H9 (cell line): ENCODE data around the gene SAT2. TPM values are rescaled to one million over a fixed set of nuclear protein-coding genes. Genes with fewer than 3 reads are reported as not detected.

Experiments used
- DNase-seq: peaks from one replicate; pipeline ENCODE4 v3.0.0-alpha.2; 2017
- H2AFZ ChIP-seq: one replicate; pipeline ENCODE4 v1.6.1; 2013; ENCODE audit warnings: mild to moderate bottlenecking, low read length, control low read depth, moderate library complexity
- H2AK5ac ChIP-seq: 2 replicates; pipeline ENCODE4 v1.6.1; 2013; ENCODE audit warnings: low read length, control low read depth, mixed read lengths; ENCODE audit not compliant: insufficient read length
- H2BK120ac ChIP-seq: one replicate; pipeline ENCODE4 v1.6.1; 2013; ENCODE audit warnings: low read depth, mild to moderate bottlenecking, low read length, control low read depth, inconsistent platforms; ENCODE audit not compliant: poor library complexity, severe bottlenecking
- H2BK12ac ChIP-seq: 2 replicates; pipeline ENCODE4 v1.6.1; 2013; ENCODE audit warnings: low read length, control low read depth, mixed read lengths, low read depth; ENCODE audit not compliant: insufficient read length
- H2BK15ac ChIP-seq: 2 replicates; pipeline ENCODE4 v1.6.1; 2013; ENCODE audit warnings: low read depth, low read length, control low read depth
- H2BK20ac ChIP-seq: one replicate; pipeline ENCODE4 v1.6.1; 2013; ENCODE audit warnings: low read depth, mild to moderate bottlenecking, low read length, control low read depth, inconsistent platforms; ENCODE audit not compliant: poor library complexity, severe bottlenecking
- H2BK5ac ChIP-seq: 2 replicates; pipeline ENCODE4 v1.6.1; 2013; ENCODE audit warnings: low read length, control low read depth, mixed read lengths; ENCODE audit not compliant: insufficient read length
- H3K14ac ChIP-seq: 2 replicates; pipeline ENCODE4 v1.6.1; 2013; ENCODE audit warnings: low read length, control low read depth; ENCODE audit not compliant: insufficient read depth
- H3K18ac ChIP-seq: 2 replicates; pipeline ENCODE4 v1.6.1; 2013; ENCODE audit warnings: low read depth, mild to moderate bottlenecking, mixed read lengths, low read length, control low read depth; ENCODE audit not compliant: insufficient read length
- H3K23ac ChIP-seq: 2 replicates; pipeline ENCODE4 v1.6.1; 2013; ENCODE audit warnings: low read length, control low read depth, mixed read lengths, low read depth; ENCODE audit not compliant: insufficient read length
- H3K23me2 ChIP-seq: 2 replicates; pipeline ENCODE4 v1.6.1; 2013; ENCODE audit warnings: low read depth, mild to moderate bottlenecking, mixed read lengths, low read length, control low read depth; ENCODE audit not compliant: insufficient read length, poor library complexity, severe bottlenecking
- H3K27ac ChIP-seq: 2 replicates; pipeline ENCODE4 v1.5.1; 2013; ENCODE audit warnings: low read length, control low read depth, mixed read lengths, low read depth; ENCODE audit not compliant: insufficient read length
- H3K27me3 ChIP-seq: 2 replicates; pipeline ENCODE4 v1.6.1; 2013; ENCODE audit warnings: low read length, control low read depth, inconsistent platforms; ENCODE audit not compliant: insufficient read depth
- H3K4ac ChIP-seq: 2 replicates; pipeline ENCODE4 v1.6.1; 2013; ENCODE audit warnings: low read depth, mild to moderate bottlenecking, control low read depth, inconsistent platforms, low read length, moderate library complexity
- H3K4me1 ChIP-seq: 2 replicates; pipeline ENCODE4 v1.6.1; 2013; ENCODE audit warnings: low read length, control low read depth, inconsistent platforms; ENCODE audit not compliant: insufficient read depth
- H3K4me2 ChIP-seq: 2 replicates; pipeline ENCODE4 v1.6.1; 2013; ENCODE audit warnings: low read length, control low read depth, mixed read lengths; ENCODE audit not compliant: insufficient read length, insufficient read depth
- H3K56ac ChIP-seq: 2 replicates; pipeline ENCODE4 v1.6.1; 2013; ENCODE audit warnings: low read depth, mild to moderate bottlenecking, mixed read lengths, low read length, control low read depth; ENCODE audit not compliant: insufficient read length
- H3K79me1 ChIP-seq: 2 replicates; pipeline ENCODE4 v1.6.1; 2013; ENCODE audit warnings: low read depth, mild to moderate bottlenecking, moderate library complexity, low read length, control low read depth, inconsistent platforms; ENCODE audit not compliant: insufficient read depth, poor library complexity, severe bottlenecking
- H3K79me2 ChIP-seq: 2 replicates; pipeline ENCODE4 v1.6.1; 2013; ENCODE audit warnings: low read length, control low read depth, inconsistent platforms; ENCODE audit not compliant: insufficient read depth
- H3K9ac ChIP-seq: 2 replicates; pipeline ENCODE4 v1.6.1; 2013; ENCODE audit warnings: low read length, control low read depth, mixed read lengths; ENCODE audit not compliant: insufficient read length; ENCODE audit errors: extremely low read depth
- H3K9me3 ChIP-seq: one replicate; pipeline ENCODE4 v1.6.1; 2013; ENCODE audit warnings: low read depth, low read length, inconsistent platforms; ENCODE audit not compliant: control insufficient read depth
- H3T11ph ChIP-seq: one replicate; pipeline ENCODE4 v1.6.1; 2013; ENCODE audit warnings: mild to moderate bottlenecking, low read length, control low read depth, inconsistent platforms
- H4K20me1 ChIP-seq: one replicate; pipeline ENCODE4 v1.6.1; 2013; ENCODE audit not compliant: control insufficient read depth, insufficient read length, insufficient read depth
- H4K5ac ChIP-seq: 2 replicates; pipeline ENCODE4 v1.6.1; 2013; ENCODE audit warnings: low read depth, mild to moderate bottlenecking, mixed read lengths, low read length, control low read depth; ENCODE audit not compliant: insufficient read length
- H4K8ac ChIP-seq: replicated peaks from 2 replicates; pipeline ENCODE4 v1.6.1; 2013; ENCODE audit warnings: low read length, control low read depth, mixed read lengths, low read depth; ENCODE audit not compliant: insufficient read length
- H4K91ac ChIP-seq: 2 replicates; pipeline ENCODE4 v1.6.1; 2013; ENCODE audit warnings: low read depth, mild to moderate bottlenecking, moderate library complexity, mixed read lengths, low read length, control low read depth; ENCODE audit not compliant: insufficient read length
- H3K27ac Mint-ChIP-seq, 3 experiments: 2 replicates in 2 of 3; 3 replicates in 1 of 3; pipeline ENCODE4 v1.8.0; 2020 to 2021; ENCODE audit warnings: mixed read lengths in 3 of 3, mild to moderate bottlenecking in 1 of 3, moderate library complexity in 1 of 3
- H3K27me3 Mint-ChIP-seq: 2 replicates; pipeline ENCODE4 v1.8.0; 2021; ENCODE audit warnings: low read depth, mild to moderate bottlenecking, moderate library complexity, mixed read lengths
- H3K36me3 Mint-ChIP-seq, 3 experiments: 2 replicates in 2 of 3; 3 replicates in 1 of 3; pipeline ENCODE4 v1.8.0; 2020 to 2021; ENCODE audit warnings: low read depth in 3 of 3, mixed read lengths in 3 of 3; ENCODE audit not compliant: insufficient read depth in 1 of 3
- H3K4me1 Mint-ChIP-seq, 2 experiments: 2 replicates each; pipeline ENCODE4 v1.8.0; 2020; ENCODE audit warnings: mixed read lengths in 2 of 2
- H3K4me3 Mint-ChIP-seq, 2 experiments: 2 replicates in 1 of 2; 3 replicates in 1 of 2; pipeline ENCODE4 v1.8.0; 2020 to 2021; ENCODE audit warnings: mild to moderate bottlenecking in 2 of 2, mixed read lengths in 2 of 2, moderate library complexity in 1 of 2
- H3K9me3 Mint-ChIP-seq, 2 experiments: 2 replicates in 1 of 2; 3 replicates in 1 of 2; pipeline ENCODE4 v1.8.0; 2020; ENCODE audit warnings: mild to moderate bottlenecking in 2 of 2, mixed read lengths in 2 of 2, moderate library complexity in 1 of 2
- WGBS: extraction: QIAGEN DNeasy Blood & Tissue Kit; methylation state at CpG from one replicate; pipeline ENCODE4 v1.1.7; 2013; ENCODE audit warnings: missing lambda C conversion rate, low lambda C conversion rate, mixed read lengths; ENCODE audit not compliant: insufficient read length; ENCODE audit errors: extremely low coverage; 5-methylcytosine and 5-hydroxymethylcytosine counted together
- total RNA-seq: library from RNA; stranded (reverse); gene quantifications from 2 replicates; pipeline ENCODE4 v1.2.1, GENCODE V29; 2021
- TF ChIP-seq, protein P1 (sequence below): fragments of 200-600 bp; sonication (generic); conservative IDR thresholded peaks from 3 replicates; pipeline ENCODE4 v1.8.0; 2021; ENCODE audit warnings: antibody characterized with exemption, mild to moderate bottlenecking

SAT2 gene
- total RNA-seq, 1 experiment from 2014 or later: 72.1 TPM

GRCh38 chr17:7646457-7646856, 18.8 kb upstream of the SAT2 start:
- Histone ChIP-seq H4K8ac (no peak overlapping the region), H2AFZ (no peak overlapping the region), H2BK120ac (no peak overlapping the region), H3K27me3 (peaks cover 5% of the 10 kb centered on the region), H3K56ac (no peak overlapping the region), H3K18ac (no peak overlapping the region), H3K14ac (no peak overlapping the region), H2BK20ac (no peak overlapping the region), H3K4me1 (no peaks in the 10 kb centered on the region), H2BK15ac (no peak overlapping the region), H3K4ac (no peak overlapping the region), H3K9ac (no peak overlapping the region), H3K23ac (no peak overlapping the region), H3T11ph (no peak overlapping the region), H3K79me2 (no peaks in the 10 kb centered on the region), H3K79me1 (no peaks in the 10 kb centered on the region), H2BK12ac (no peak overlapping the region), H2BK5ac (no peak overlapping the region), H4K20me1 (no peaks in the 10 kb centered on the region), H3K4me2 (no peak overlapping the region), H3K9me3 (no peaks in the 10 kb centered on the region), H4K5ac (no peak overlapping the region), H2AK5ac (no peak overlapping the region), H4K91ac (no peak overlapping the region), H3K27ac (no peak overlapping the region), H3K23me2 (peaks cover 11% of the 10 kb centered on the region)
- no CpG with 5 or more reads among the region's 9 CpGs for WGBS
- H3K27ac Mint-ChIP-seq: no peak overlapping the region; a peak in 1 of 7 replicates
- H3K27me3 Mint-ChIP-seq: peaks cover 41% of the 10 kb centered on the region
- peaks cover 10 to 17% of the 10 kb centered on the region in 2 experiments for H3K4me1 Mint-ChIP-seq
- DNase-seq: no peak
- H3K4me3 Mint-ChIP-seq: no peak overlapping the region
- TF ChIP-seq, protein P1, sequence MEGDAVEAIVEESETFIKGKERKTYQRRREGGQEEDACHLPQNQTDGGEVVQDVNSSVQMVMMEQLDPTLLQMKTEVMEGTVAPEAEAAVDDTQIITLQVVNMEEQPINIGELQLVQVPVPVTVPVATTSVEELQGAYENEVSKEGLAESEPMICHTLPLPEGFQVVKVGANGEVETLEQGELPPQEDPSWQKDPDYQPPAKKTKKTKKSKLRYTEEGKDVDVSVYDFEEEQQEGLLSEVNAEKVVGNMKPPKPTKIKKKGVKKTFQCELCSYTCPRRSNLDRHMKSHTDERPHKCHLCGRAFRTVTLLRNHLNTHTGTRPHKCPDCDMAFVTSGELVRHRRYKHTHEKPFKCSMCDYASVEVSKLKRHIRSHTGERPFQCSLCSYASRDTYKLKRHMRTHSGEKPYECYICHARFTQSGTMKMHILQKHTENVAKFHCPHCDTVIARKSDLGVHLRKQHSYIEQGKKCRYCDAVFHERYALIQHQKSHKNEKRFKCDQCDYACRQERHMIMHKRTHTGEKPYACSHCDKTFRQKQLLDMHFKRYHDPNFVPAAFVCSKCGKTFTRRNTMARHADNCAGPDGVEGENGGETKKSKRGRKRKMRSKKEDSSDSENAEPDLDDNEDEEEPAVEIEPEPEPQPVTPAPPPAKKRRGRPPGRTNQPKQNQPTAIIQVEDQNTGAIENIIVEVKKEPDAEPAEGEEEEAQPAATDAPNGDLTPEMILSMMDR: no peak
- no peaks in the 10 kb centered on the region for H3K36me3 Mint-ChIP-seq
- H3K9me3 Mint-ChIP-seq: peaks cover 0 to 3% of the 10 kb centered on the region in 2 experiments; a peak in 2 of 5 replicates
